Chondrocyte (in vitro differentiated cells): ENCODE measurements around the gene MIXL1. TPM values are rescaled to one million over a fixed set of nuclear protein-coding genes. Genes with fewer than 3 reads are reported as not detected.

Experiments
- DNase-seq: peaks from one replicate; pipeline ENCODE4 v3.0.0; 2021; ENCODE audit warnings: mixed read lengths, low spot score
- H3K27ac Mint-ChIP-seq: one replicate; pipeline ENCODE4 v1.8.0; 2021; ENCODE audit warnings: mild to moderate bottlenecking, moderate library complexity, mixed read lengths; ENCODE audit not compliant: unreplicated experiment
- H3K27me3 Mint-ChIP-seq: 2 replicates; pipeline ENCODE4 v1.8.0; 2021; ENCODE audit warnings: low read depth, mixed read lengths
- H3K36me3 Mint-ChIP-seq: 2 replicates; pipeline ENCODE4 v1.8.0; 2021; ENCODE audit warnings: low read depth, mixed read lengths
- H3K4me1 Mint-ChIP-seq: 2 replicates; pipeline ENCODE4 v1.8.0; 2021; ENCODE audit warnings: low read depth, mild to moderate bottlenecking, mixed read lengths
- H3K4me3 Mint-ChIP-seq: one replicate; pipeline ENCODE4 v1.8.0; 2021; ENCODE audit warnings: mild to moderate bottlenecking, moderate library complexity, mixed read lengths; ENCODE audit not compliant: unreplicated experiment
- H3K9me3 Mint-ChIP-seq: 2 replicates; pipeline ENCODE4 v1.8.0; 2021; ENCODE audit warnings: low read depth, mixed read lengths
- total RNA-seq: library from RNA; stranded (reverse); gene quantifications from 3 replicates; pipeline ENCODE4 v1.2.1, GENCODE V29; 2021
- TF ChIP-seq, protein P1 (sequence below): fragments of 200-600 bp; sonication (generic); IDR thresholded peaks from 2 replicates; pipeline ENCODE4 v1.5.0; 2021; ENCODE audit warnings: antibody characterized with exemption, mild to moderate bottlenecking, moderate library complexity

Gene MIXL1
- total RNA-seq, 1 donor from 2014 or later, result 0.17 TPM

DNA sequence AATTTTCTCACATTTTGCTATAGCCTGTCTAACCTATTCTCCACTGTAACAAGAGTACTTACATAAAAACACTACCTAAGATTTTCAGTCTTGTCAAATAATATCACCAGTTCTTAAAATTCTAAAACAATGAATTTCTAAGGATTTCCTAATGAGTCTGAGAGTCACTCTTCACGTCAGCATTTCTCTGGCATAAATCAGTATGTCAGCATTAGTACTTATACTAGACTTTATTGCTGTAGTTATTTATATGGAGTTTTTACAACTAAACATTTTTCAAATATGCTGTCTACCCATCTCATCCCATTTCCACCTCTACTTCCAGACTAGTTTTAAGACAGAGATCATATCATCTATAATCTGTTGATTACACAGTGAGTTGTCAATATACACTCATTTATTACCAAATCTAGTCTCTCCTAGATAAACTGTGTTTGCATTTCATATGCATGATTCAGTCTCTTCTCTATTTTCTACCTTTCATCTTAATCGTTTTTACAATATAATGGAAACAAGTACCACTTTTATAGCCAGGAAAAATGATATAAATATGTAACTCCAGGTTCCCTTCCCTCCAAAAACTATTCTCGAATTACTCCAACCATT is 52.7 kb downstream of the MIXL1 start:
- Mint-ChIP-seq H3K4me3 (no peak overlapping the region), H3K9me3 (no peaks in the 10 kb centered on the region), H3K27me3 (no peaks in the 10 kb centered on the region), H3K27ac (no peak overlapping the region), H3K36me3 (peaks cover 2% of the 10 kb centered on the region), H3K4me1 (peaks cover 6% of the 10 kb centered on the region)
- no peak for DNase-seq
- TF ChIP-seq, protein P1, sequence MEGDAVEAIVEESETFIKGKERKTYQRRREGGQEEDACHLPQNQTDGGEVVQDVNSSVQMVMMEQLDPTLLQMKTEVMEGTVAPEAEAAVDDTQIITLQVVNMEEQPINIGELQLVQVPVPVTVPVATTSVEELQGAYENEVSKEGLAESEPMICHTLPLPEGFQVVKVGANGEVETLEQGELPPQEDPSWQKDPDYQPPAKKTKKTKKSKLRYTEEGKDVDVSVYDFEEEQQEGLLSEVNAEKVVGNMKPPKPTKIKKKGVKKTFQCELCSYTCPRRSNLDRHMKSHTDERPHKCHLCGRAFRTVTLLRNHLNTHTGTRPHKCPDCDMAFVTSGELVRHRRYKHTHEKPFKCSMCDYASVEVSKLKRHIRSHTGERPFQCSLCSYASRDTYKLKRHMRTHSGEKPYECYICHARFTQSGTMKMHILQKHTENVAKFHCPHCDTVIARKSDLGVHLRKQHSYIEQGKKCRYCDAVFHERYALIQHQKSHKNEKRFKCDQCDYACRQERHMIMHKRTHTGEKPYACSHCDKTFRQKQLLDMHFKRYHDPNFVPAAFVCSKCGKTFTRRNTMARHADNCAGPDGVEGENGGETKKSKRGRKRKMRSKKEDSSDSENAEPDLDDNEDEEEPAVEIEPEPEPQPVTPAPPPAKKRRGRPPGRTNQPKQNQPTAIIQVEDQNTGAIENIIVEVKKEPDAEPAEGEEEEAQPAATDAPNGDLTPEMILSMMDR, result no peak

Other genes starting within 250 kb of the MIXL1 start
- gene SDE2, start 224.3 kb upstream of the MIXL1 start, total RNA-seq, result 20.8 to 21.9 TPM (median 21.5 TPM) in 3 replicates
- gene H3-3A, start 160.9 kb upstream of the MIXL1 start, total RNA-seq, result 307 to 328 TPM (median 315 TPM) in 3 replicates
- gene ACBD3, start 36.9 kb upstream of the MIXL1 start, total RNA-seq, result 67.0 to 71.6 TPM (median 67.0 TPM) in 3 replicates
- 2.1 to 3.0 TPM (median 2.2 TPM) in 3 replicates for gene LIN9, start 85.5 kb downstream of the MIXL1 start, total RNA-seq
- 43.9 to 77.5 TPM (median 48.6 TPM) in 3 replicates for gene PARP1, start 184.4 kb downstream of the MIXL1 start, total RNA-seq